Fibroblast of lung (primary cell): ENCODE data around the gene PRKCH. TPM values are rescaled to one million over a fixed set of nuclear protein-coding genes. Genes with fewer than 3 reads are reported as not detected.

Experiments
- DNase-seq, 2 donors: peaks; one replicate each; pipeline versions ENCODE4 v3.0.0 to v3.0.0-alpha.2; 2010; ENCODE audit warnings: low read depth in 2 of 2
- H2AFZ ChIP-seq: 2 replicates; pipeline ENCODE4 v1.5.1; 2012; ENCODE audit warnings: low read length, control low read depth, inconsistent platforms
- H3K27ac ChIP-seq: 2 replicates; pipeline ENCODE4 v1.5.1; 2011; ENCODE audit warnings: low read length, control low read depth; ENCODE audit not compliant: insufficient read depth
- H3K27me3 ChIP-seq: 2 replicates; pipeline ENCODE4 v1.5.1; 2011; ENCODE audit warnings: mild to moderate bottlenecking, low read length; ENCODE audit not compliant: control insufficient read depth, insufficient read depth
- H3K36me3 ChIP-seq: 2 replicates; pipeline ENCODE4 v1.5.1; 2011; ENCODE audit warnings: low read length; ENCODE audit not compliant: control insufficient read depth, insufficient read depth
- H3K4me1 ChIP-seq: 2 replicates; pipeline ENCODE4 v1.5.1; 2011; ENCODE audit warnings: low read length; ENCODE audit not compliant: control insufficient read depth, insufficient read depth; ENCODE audit errors: extremely low read depth
- H3K4me2 ChIP-seq: 2 replicates; pipeline ENCODE4 v1.5.1; 2011; ENCODE audit warnings: low read length, control low read depth; ENCODE audit not compliant: insufficient read depth; ENCODE audit errors: extremely low read depth
- H3K4me3 ChIP-seq, 4 experiments: fragments of 200-600 bp in 1 of 4; sonication (generic) in 1 of 4; replicated peaks in 1 of 4; 2 replicates each; pipeline ENCODE4 v1.5.1; 2011 to 2016; ENCODE audit warnings: low read length in 4 of 4, low read depth in 3 of 4, mild to moderate bottlenecking in 3 of 4, control low read depth in 2 of 4, inconsistent platforms in 1 of 4, mixed read lengths in 1 of 4; ENCODE audit not compliant: insufficient read depth in 1 of 4; ENCODE audit errors: control extremely low read depth in 1 of 4
- H3K79me2 ChIP-seq: 2 replicates; pipeline ENCODE4 v1.5.1; 2012; ENCODE audit warnings: mild to moderate bottlenecking, low read length, inconsistent platforms; ENCODE audit not compliant: control insufficient read depth, insufficient read depth
- H3K9ac ChIP-seq: 2 replicates; pipeline ENCODE4 v1.5.1; 2011; ENCODE audit warnings: mild to moderate bottlenecking, low read length, control low read depth; ENCODE audit not compliant: insufficient read depth
- H3K9me3 ChIP-seq: 2 replicates; pipeline ENCODE4 v1.5.1; 2012; ENCODE audit warnings: low read depth, low read length; ENCODE audit not compliant: control insufficient read depth, insufficient read depth
- H4K20me1 ChIP-seq: 2 replicates; pipeline ENCODE4 v1.5.1; 2011; ENCODE audit warnings: low read length; ENCODE audit not compliant: control insufficient read depth, insufficient read depth; ENCODE audit errors: extremely low read depth
- CTCF ChIP-seq, 2 donors: IDR thresholded peaks in 1 of 2; conservative IDR thresholded peaks in 1 of 2; 1 replicate in 1 of 2; 2 replicates in 1 of 2; pipeline ENCODE4 v1.5.1; 2011 to 2012; ENCODE audit warnings: low read length in 2 of 2, control low read depth in 1 of 2, inconsistent platforms in 1 of 2, low read depth in 1 of 2, mild to moderate bottlenecking in 1 of 2
- EZH2 ChIP-seq: IDR thresholded peaks from 2 replicates; pipeline ENCODE4 v1.5.1; 2012; ENCODE audit warnings: low read length, control low read depth, mild to moderate bottlenecking; ENCODE audit errors: missing control alignments
- polyA plus RNA-seq, 2 donors: library from polyadenylated mRNA; depleted of rRNA in 1 of 2; stranded (reverse) in 1 of 2; unstranded in 1 of 2; fragments of >200 nt; gene quantifications; 2 replicates each; pipeline ENCODE4 v1.2.1, GENCODE V29; 2011 to 2012; ENCODE audit warnings: missing spikeins in 1 of 2
- total RNA-seq: library from RNA; depleted of rRNA; stranded (reverse); fragments of >200 nt; gene quantifications from 2 replicates; pipeline ENCODE4 v1.2.1, GENCODE V29; 2014

Gene PRKCH
- total and polyA plus RNA-seq, 2 donors (not counting 1 experiment from before 2014, with no cell fraction given), result 2.9 to 5.4 TPM

GRCh38 chr14:61589691-61590581 is 268.6 kb downstream of the PRKCH start:
- Histone ChIP-seq H2AFZ (no peak overlapping the region), H3K27ac (no peak overlapping the region), H3K27me3 (no peaks in the 10 kb centered on the region), H3K9ac (no peak overlapping the region), H3K9me3 (no peaks in the 10 kb centered on the region), H3K36me3 (no peaks in the 10 kb centered on the region), H3K4me2 (no peak overlapping the region), H3K79me2 (no peaks in the 10 kb centered on the region), H4K20me1 (no peaks in the 10 kb centered on the region), H3K4me1 (peaks cover 25% of the 10 kb centered on the region), H3K4me3 (no peak overlapping the region)
- no peak for TF ChIP-seq CTCF (conservative IDR thresholded peaks at IDR 0.05 in 1 of 2, IDR thresholded peaks at IDR 0.05 in 1 of 2; ENCODE audit: low read depth in 1 of 2, low read length in 2 of 2)
- TF ChIP-seq EZH2, result no peak
- DNase-seq, result no peak

GRCh38 chr14:61591862-61592261 is 270.5 kb downstream of the PRKCH start:
- Histone ChIP-seq H3K27ac (no peak overlapping the region), H3K4me1 (peaks cover 12% of the 10 kb centered on the region)

GRCh38 chr14:61593330-61593729 is 272.0 kb downstream of the PRKCH start:
- no peak for DNase-seq
- no peak overlapping the region for H3K27ac ChIP-seq
- no peak overlapping the region for H2AFZ ChIP-seq
- H3K4me2 ChIP-seq, result no peak overlapping the region
- H4K20me1 ChIP-seq, result no peaks in the 10 kb centered on the region
- no peaks in the 10 kb centered on the region for H3K36me3 ChIP-seq
- TF ChIP-seq EZH2 (no peak), CTCF (conservative IDR thresholded peaks at IDR 0.05 in 1 of 2, IDR thresholded peaks at IDR 0.05 in 1 of 2; ENCODE audit: low read depth in 1 of 2, low read length in 2 of 2) (no peak)
- no peak overlapping the region for H3K9ac ChIP-seq
- H3K4me1 ChIP-seq, result peaks cover 8% of the 10 kb centered on the region
- no peaks in the 10 kb centered on the region for H3K27me3 ChIP-seq
- H3K79me2 ChIP-seq, result no peaks in the 10 kb centered on the region
- no peak overlapping the region for H3K4me3 ChIP-seq
- H3K9me3 ChIP-seq, result no peaks in the 10 kb centered on the region

More at GRCh38 chr14:61591862-61592261, 270.5 kb downstream of the PRKCH start:
- Histone ChIP-seq H3K4me3 (no peak overlapping the region), H3K27me3 (no peaks in the 10 kb centered on the region), H3K4me2 (no peak overlapping the region), H3K9me3 (no peaks in the 10 kb centered on the region), H3K9ac (no peak overlapping the region), H3K79me2 (no peaks in the 10 kb centered on the region), H4K20me1 (no peaks in the 10 kb centered on the region), H2AFZ (no peak overlapping the region), H3K36me3 (no peaks in the 10 kb centered on the region)
- no peak for DNase-seq
- TF ChIP-seq EZH2 (no peak), CTCF (conservative IDR thresholded peaks at IDR 0.05 in 1 of 2, IDR thresholded peaks at IDR 0.05 in 1 of 2; ENCODE audit: low read depth in 1 of 2, low read length in 2 of 2) (no peak)
